ENCODE data around the gene TIPARP.
A peak's percentile ranks its signal among the peaks of the same experiment; 100 is the strongest.

Gene TIPARP

DNA sequence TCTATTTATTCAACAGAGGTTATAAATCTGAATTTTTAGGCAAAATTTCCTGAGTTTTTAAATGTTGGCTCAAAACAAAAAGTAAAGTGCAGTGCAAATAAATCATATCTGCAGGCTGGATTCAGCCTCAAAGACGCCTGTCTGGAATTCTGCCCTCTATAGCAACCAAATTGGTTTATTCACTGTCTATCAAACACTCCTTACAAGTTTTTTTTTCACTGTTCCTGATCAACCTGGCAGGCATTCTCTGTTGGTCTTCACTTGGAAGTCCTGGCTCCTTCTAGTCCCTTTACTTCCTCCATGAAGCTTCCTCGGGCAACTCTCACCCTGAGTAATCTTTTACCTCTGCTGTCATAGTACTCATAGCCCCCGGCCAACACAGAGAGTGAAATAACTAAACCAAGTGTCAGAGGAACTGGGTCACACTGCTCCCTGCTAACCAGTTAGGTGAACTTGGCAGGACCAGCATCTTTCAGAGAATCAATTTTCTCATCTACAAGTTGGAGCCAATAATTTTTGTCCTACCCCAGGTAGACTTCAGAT lies 36.8 kb upstream of the TIPARP start:
- Histone ChIP-seq H3K36me3 (ENCODE audit: control insufficient read depth in 1 of 2, insufficient read depth in 2 of 2, low read length in 2 of 2) (no peaks in the 10 kb centered on the region), H3K4me3 (ENCODE audit: low read depth, low read length) (no peak overlapping the region)

DNA sequence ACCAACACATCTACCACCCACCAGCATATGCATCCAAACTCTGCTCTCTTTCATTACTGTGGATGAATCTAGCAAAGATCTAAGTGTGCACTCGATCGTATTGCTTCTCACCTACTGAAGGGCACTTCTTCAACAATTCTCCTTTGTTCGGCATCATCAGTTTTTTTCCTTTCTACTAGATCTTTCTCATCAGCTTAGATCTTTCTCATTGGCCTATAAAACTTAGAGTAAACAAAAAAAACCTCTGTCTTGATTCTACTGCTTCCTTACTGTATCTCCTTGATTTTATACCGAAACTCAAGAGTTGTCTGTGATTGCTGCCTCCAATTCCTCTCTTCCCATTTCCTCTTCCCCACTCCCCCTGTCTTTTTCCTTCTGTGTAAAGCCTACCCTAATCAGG lies 36.1 kb upstream of the TIPARP start:
- no peak overlapping the region for H3K9ac ChIP-seq (ENCODE audit: low read length)
- H4K91ac ChIP-seq (ENCODE audit: low read depth, low read length), result no peak overlapping the region
- no peak overlapping the region for H2BK120ac ChIP-seq (ENCODE audit: insufficient read depth, low read length, poor library complexity)
- no peaks in the 10 kb centered on the region for H3K9me3 ChIP-seq (ENCODE audit: insufficient read depth, low read depth, low read length)
- H2AK5ac ChIP-seq (ENCODE audit: low read length), result no peak overlapping the region
- no peak overlapping the region for H3K14ac ChIP-seq (ENCODE audit: low read length)
- DNase-seq, result no peak
- no peak overlapping the region for H3K23ac ChIP-seq (ENCODE audit: low read length)
- H3K27ac ChIP-seq (ENCODE audit: low read depth, low read length), result no peak overlapping the region
- H2BK5ac ChIP-seq (ENCODE audit: low read depth, low read length, poor library complexity), result no peak overlapping the region
- H3K4ac ChIP-seq (ENCODE audit: low read depth, low read length), result no peak overlapping the region
- no peak overlapping the region for H4K8ac ChIP-seq (ENCODE audit: low read depth, low read length)
- no CpG with 5 or more reads among the region's 4 CpGs for WGBS (ENCODE audit: extremely low coverage, insufficient coverage, insufficient read length)
- H2AFZ ChIP-seq (ENCODE audit: insufficient read depth, low read length, poor library complexity), result no peak overlapping the region
- H3K4me2 ChIP-seq (ENCODE audit: low read length), result no peak overlapping the region
- H3K4me3 ChIP-seq (ENCODE audit: low read depth, low read length), result no peak overlapping the region
- no peak overlapping the region for H2BK12ac ChIP-seq (ENCODE audit: low read length)
- no peaks in the 10 kb centered on the region for H3K79me2 ChIP-seq (ENCODE audit: control insufficient read depth, insufficient read depth, low read length, poor library complexity)
- no peak overlapping the region for H4K12ac ChIP-seq (ENCODE audit: low read depth, low read length)
- H3K27me3 ChIP-seq (ENCODE audit: insufficient read depth, low read length), result no peaks in the 10 kb centered on the region
- H3K4me1 ChIP-seq (ENCODE audit: control insufficient read depth in 1 of 2, insufficient read depth in 2 of 2, low read length in 2 of 2), result peaks cover 0 to 2% of the 10 kb centered on the region in 2 experiments
- no peaks in the 10 kb centered on the region for H3K79me1 ChIP-seq (ENCODE audit: low read length)
- no peak overlapping the region for H3K18ac ChIP-seq (ENCODE audit: low read length)
- H3K36me3 ChIP-seq (ENCODE audit: control insufficient read depth in 1 of 2, insufficient read depth in 2 of 2, low read length in 2 of 2), result no peaks in the 10 kb centered on the region

More for the DNA sequence above, 36.8 kb upstream of the TIPARP start:
- Histone ChIP-seq H4K12ac (ENCODE audit: low read depth, low read length) (no peak overlapping the region), H3K18ac (ENCODE audit: low read length) (no peak overlapping the region), H3K27ac (ENCODE audit: low read depth, low read length) (no peak overlapping the region), H2BK12ac (ENCODE audit: low read length) (no peak overlapping the region), H3K9me3 (ENCODE audit: insufficient read depth, low read depth, low read length) (no peaks in the 10 kb centered on the region), H2BK120ac (ENCODE audit: insufficient read depth, low read length, poor library complexity) (no peak overlapping the region), H4K8ac (ENCODE audit: low read depth, low read length) (no peak overlapping the region), H3K23ac (ENCODE audit: low read length) (no peak overlapping the region), H3K79me2 (ENCODE audit: control insufficient read depth, insufficient read depth, low read length, poor library complexity) (no peaks in the 10 kb centered on the region), H3K14ac (ENCODE audit: low read length) (no peak overlapping the region), H2BK5ac (ENCODE audit: low read depth, low read length, poor library complexity) (no peak overlapping the region), H3K4ac (ENCODE audit: low read depth, low read length) (no peak overlapping the region), H3K9ac (ENCODE audit: low read length) (no peak overlapping the region), H3K27me3 (ENCODE audit: insufficient read depth, low read length) (no peaks in the 10 kb centered on the region), H3K4me1 (ENCODE audit: control insufficient read depth in 1 of 2, insufficient read depth in 2 of 2, low read length in 2 of 2) (peaks cover 0 to 2% of the 10 kb centered on the region in 2 experiments), H2AK5ac (ENCODE audit: low read length) (no peak overlapping the region), H2AFZ (ENCODE audit: insufficient read depth, low read length, poor library complexity) (no peak overlapping the region), H4K91ac (ENCODE audit: low read depth, low read length) (no peak overlapping the region), H3K79me1 (ENCODE audit: low read length) (no peaks in the 10 kb centered on the region), H3K4me2 (ENCODE audit: low read length) (no peak overlapping the region)
- DNase-seq, result peak; percentile 83 to 90
- WGBS (ENCODE audit: extremely low coverage, insufficient coverage, insufficient read length), result no CpG with 5 or more reads among the region's 3 CpGs

DNA sequence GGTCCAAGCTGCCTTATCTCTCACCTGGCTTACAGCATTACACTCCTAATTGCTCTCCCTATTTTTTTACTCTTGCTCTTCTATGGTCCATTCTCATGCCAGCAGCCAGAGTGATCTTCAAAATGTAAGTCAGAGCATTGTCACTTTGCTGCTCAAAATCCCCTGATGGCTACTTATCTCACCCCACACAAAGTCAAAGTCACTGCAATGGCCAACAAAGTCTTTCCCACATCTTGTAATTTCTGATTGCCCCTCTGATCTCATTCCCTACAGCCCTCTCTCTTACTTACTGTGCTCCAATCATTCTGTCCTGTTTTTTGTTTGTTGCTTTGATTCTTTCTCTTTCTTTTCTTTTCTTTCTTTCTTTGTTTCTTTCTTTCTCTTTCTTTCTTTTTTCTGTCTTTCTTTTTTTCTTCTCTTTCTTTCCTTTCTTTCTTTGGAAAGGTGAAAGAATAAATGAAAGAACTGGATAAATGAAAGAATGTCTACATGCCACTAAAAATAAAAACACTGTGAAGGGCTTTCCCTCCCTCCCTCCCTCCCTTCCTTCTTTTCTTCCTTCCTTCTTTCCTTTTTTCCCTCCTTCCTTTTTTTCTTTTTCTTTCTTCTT lies 34.9 kb upstream of the TIPARP start:
- H2BK5ac ChIP-seq (ENCODE audit: low read depth, low read length, poor library complexity), result no peak overlapping the region
- H2BK120ac ChIP-seq (ENCODE audit: insufficient read depth, low read length, poor library complexity), result no peak overlapping the region
- H3K79me1 ChIP-seq (ENCODE audit: low read length), result no peaks in the 10 kb centered on the region
- no peak overlapping the region for H3K9ac ChIP-seq (ENCODE audit: low read length)
- H3K23ac ChIP-seq (ENCODE audit: low read length), result no peak overlapping the region
- no peak overlapping the region for H4K91ac ChIP-seq (ENCODE audit: low read depth, low read length)
- no peak overlapping the region for H2AFZ ChIP-seq (ENCODE audit: insufficient read depth, low read length, poor library complexity)
- H2AK5ac ChIP-seq (ENCODE audit: low read length), result no peak overlapping the region
- no peaks in the 10 kb centered on the region for H3K4me1 ChIP-seq (ENCODE audit: control insufficient read depth in 1 of 2, insufficient read depth in 2 of 2, low read length in 2 of 2)
- H3K27ac ChIP-seq (ENCODE audit: low read depth, low read length), result no peak overlapping the region
- H3K18ac ChIP-seq (ENCODE audit: low read length), result no peak overlapping the region
- H3K4ac ChIP-seq (ENCODE audit: low read depth, low read length), result no peak overlapping the region
- DNase-seq, result no peak
- H2BK12ac ChIP-seq (ENCODE audit: low read length), result no peak overlapping the region
- no peaks in the 10 kb centered on the region for H3K27me3 ChIP-seq (ENCODE audit: insufficient read depth, low read length)
- no peak overlapping the region for H3K14ac ChIP-seq (ENCODE audit: low read length)
- H3K79me2 ChIP-seq (ENCODE audit: control insufficient read depth, insufficient read depth, low read length, poor library complexity), result no peaks in the 10 kb centered on the region
- H4K8ac ChIP-seq (ENCODE audit: low read depth, low read length), result no peak overlapping the region
- no peak overlapping the region for H3K4me2 ChIP-seq (ENCODE audit: low read length)
- H3K36me3 ChIP-seq (ENCODE audit: control insufficient read depth in 1 of 2, insufficient read depth in 2 of 2, low read length in 2 of 2), result no peaks in the 10 kb centered on the region
- no peak overlapping the region for H3K4me3 ChIP-seq (ENCODE audit: low read depth, low read length)
- no peak overlapping the region for H4K12ac ChIP-seq (ENCODE audit: low read depth, low read length)
- no peaks in the 10 kb centered on the region for H3K9me3 ChIP-seq (ENCODE audit: insufficient read depth, low read depth, low read length)

DNA sequence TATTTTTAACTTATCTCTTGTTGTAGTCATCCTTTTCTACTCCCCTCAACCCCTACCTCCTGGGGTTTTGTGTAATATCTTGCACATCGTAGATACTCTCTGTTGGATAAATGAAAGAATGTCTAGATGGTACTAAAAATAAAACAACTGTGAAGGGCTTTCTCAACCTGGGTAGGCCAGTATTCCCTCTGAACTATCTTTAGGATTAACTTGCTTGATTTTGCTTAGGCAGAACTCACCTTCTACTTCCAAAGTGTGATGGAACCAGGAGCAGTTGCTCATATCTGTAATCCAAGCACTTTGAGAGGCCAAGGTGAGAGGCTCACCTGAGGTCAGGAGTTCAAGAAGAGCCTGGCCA lies 32.8 kb upstream of the TIPARP start:
- no peak overlapping the region for H2BK120ac ChIP-seq (ENCODE audit: insufficient read depth, low read length, poor library complexity)
- H2BK5ac ChIP-seq (ENCODE audit: low read depth, low read length, poor library complexity), result no peak overlapping the region
- no peak overlapping the region for H2AFZ ChIP-seq (ENCODE audit: insufficient read depth, low read length, poor library complexity)
- H3K27ac ChIP-seq (ENCODE audit: low read depth, low read length), result no peak overlapping the region
- no peak overlapping the region for H3K23ac ChIP-seq (ENCODE audit: low read length)
- H3K4me3 ChIP-seq (ENCODE audit: low read depth, low read length), result no peak overlapping the region
- H3K9me3 ChIP-seq (ENCODE audit: insufficient read depth, low read depth, low read length), result no peaks in the 10 kb centered on the region
- no peak for DNase-seq
- WGBS (ENCODE audit: extremely low coverage, insufficient coverage, insufficient read length), result no CpG with 5 or more reads among the region's 1 CpG
- H3K79me1 ChIP-seq (ENCODE audit: low read length), result no peaks in the 10 kb centered on the region
- no peak overlapping the region for H3K14ac ChIP-seq (ENCODE audit: low read length)
- no peak overlapping the region for H3K4ac ChIP-seq (ENCODE audit: low read depth, low read length)
- no peak overlapping the region for H3K4me2 ChIP-seq (ENCODE audit: low read length)
- no peak overlapping the region for H3K18ac ChIP-seq (ENCODE audit: low read length)
- no peak overlapping the region for H2AK5ac ChIP-seq (ENCODE audit: low read length)
- no peaks in the 10 kb centered on the region for H3K79me2 ChIP-seq (ENCODE audit: control insufficient read depth, insufficient read depth, low read length, poor library complexity)
- no peaks in the 10 kb centered on the region for H3K4me1 ChIP-seq (ENCODE audit: control insufficient read depth in 1 of 2, insufficient read depth in 2 of 2, low read length in 2 of 2)
- H3K36me3 ChIP-seq (ENCODE audit: control insufficient read depth in 1 of 2, insufficient read depth in 2 of 2, low read length in 2 of 2), result no peaks in the 10 kb centered on the region
- H4K8ac ChIP-seq (ENCODE audit: low read depth, low read length), result no peak overlapping the region
- no peak overlapping the region for H4K91ac ChIP-seq (ENCODE audit: low read depth, low read length)
- no peaks in the 10 kb centered on the region for H3K27me3 ChIP-seq (ENCODE audit: insufficient read depth, low read length)
- H3K9ac ChIP-seq (ENCODE audit: low read length), result no peak overlapping the region
- H2BK12ac ChIP-seq (ENCODE audit: low read length), result no peak overlapping the region
- no peak overlapping the region for H4K12ac ChIP-seq (ENCODE audit: low read depth, low read length)
